SK-N-DZ (cell line): ENCODE data around the gene KRT24.
A peak's percentile ranks its signal among the peaks of the same experiment; 100 is the strongest.

Experiments
- DNase-seq: peaks from one replicate; pipeline ENCODE4 v3.0.0-alpha.2; 2015; ENCODE audit warnings: low spot score

The KRT24 gene

DNA sequence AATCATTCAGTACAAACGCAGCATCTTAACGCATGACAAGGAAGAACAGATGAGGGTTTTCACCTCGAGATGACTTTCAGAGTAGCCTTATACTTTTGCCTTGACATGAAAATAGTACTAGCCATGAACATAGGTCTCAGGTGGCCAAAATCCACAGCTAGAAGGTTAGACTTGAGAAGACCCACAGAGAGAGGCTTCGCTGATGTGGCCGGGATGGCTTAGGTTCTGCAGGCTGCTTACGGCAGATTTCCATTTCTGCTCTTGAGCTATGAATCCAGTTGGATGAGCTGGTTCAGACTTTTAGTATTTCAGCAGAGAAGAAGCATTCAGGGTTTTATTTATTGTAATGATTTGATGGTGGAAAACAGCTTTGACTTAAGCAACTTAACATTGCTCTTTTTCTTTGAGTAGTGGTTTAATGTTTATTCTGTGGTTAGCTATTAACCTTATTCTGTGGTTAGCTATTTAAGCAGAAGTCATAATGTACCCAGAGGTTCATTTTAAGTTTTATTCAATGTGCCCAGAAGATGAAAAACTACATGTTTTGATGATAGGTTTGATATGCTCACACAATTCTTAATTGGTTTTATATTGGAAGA lies 7.6 kb downstream of the KRT24 start:
- no peak for DNase-seq

- no peak for DNase-seq
Observed at GRCh38 chr17:40694584-40694983, 9.0 kb downstream of the KRT24 start.

DNA sequence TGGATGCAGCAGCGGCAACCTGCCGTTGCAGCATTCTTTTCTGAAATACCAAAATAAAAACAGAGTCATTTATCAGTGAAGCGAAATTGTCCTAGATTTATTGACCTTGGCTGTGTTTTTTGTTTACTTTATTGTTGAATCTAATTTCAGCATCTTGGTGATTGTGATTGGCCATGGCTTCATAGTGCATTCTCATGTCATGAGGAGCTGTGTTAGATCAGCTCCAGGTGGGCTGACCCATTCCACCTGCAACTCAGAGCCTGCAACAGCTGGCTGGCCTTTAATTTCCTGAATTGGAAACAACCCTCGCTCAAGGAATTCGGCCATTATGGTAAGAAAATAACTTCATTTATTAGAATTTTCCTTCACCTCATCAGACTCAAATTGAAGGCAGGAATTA lies 16.4 kb downstream of the KRT24 start:
- DNase-seq = no peak

GRCh38 chr17:40686192-40686591 lies 17.4 kb downstream of the KRT24 start:
- no peak for DNase-seq

DNA sequence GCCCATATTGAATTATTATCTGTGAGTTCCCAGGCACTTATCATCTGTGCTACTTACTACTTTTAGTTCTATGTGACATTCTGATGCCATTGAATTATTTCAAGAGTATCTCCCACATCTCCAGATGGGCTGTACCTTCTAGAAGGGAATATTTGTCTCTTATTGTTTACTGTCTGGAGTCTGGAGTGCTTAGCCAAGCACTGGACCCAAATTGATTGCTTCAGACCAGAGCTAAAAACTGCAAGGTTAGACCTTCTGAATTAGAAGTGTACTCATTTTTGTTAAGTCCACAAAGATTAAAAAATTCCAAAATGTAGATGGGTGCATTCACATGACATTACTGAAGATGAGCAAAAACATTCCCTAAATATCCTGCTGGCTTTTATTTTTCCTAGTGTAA lies 22.6 kb downstream of the KRT24 start:
- no peak for DNase-seq

GRCh38 chr17:40679523-40679907 lies 24.0 kb downstream of the KRT24 start:
- DNase-seq = no peak

- DNase-seq = no peak
Observed at GRCh38 chr17:40678902-40679522, 24.5 kb downstream of the KRT24 start.

DNA sequence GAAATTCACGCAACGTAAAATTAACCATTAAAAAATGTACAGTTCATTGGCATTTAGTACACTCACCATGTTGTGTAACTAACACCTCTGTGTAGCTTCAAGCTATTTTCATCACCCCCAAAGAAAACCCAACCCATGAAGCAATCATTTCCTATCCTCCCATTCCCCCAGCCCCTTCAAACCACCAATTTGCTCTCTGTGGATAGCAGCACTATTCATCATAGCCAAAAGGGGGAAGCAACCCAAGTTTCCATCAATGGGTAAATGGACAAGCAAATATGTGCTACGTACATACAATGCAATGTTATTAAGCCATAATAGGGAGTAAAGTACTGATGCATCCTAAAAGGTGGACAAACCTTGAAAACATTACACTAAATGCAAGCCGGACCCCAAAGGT lies 27.6 kb downstream of the KRT24 start:
- DNase-seq = no peak

DNA sequence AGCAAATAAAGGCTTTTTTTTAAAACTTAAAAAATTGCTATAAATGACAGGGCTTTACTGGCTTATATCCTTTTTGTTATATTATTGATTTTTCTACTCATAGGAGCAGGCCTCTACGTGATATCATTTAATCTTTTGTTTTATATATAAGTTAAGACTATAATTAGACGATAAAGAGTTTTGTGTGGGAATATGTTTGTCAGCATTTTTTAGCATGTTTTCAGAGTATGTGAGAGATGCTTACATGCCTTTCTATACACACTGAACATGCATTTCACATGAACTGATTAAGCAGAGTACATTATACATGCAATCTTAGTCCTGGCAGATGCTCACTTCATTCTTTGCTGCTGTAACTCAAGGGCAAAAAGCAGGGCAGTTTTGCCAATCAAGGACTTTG lies 30.9 kb downstream of the KRT24 start:
- no peak for DNase-seq

- no peak for DNase-seq
Observed at GRCh38 chr17:40671282-40671681, 32.3 kb downstream of the KRT24 start.

- no peak for DNase-seq
Observed at GRCh38 chr17:40666331-40666730, 37.2 kb downstream of the KRT24 start.

- DNase-seq = no peak
Observed at GRCh38 chr17:40664582-40665333, 38.8 kb downstream of the KRT24 start, which contains the start of gene KRT222. Gene KRT222 (minus strand): TSS chr17:40665177. CDS start chr17:40665099, 78 bp downstream.

- no peak for DNase-seq
Observed at GRCh38 chr17:40663252-40663651, 40.3 kb downstream of the KRT24 start.

- DNase-seq = no peak
Observed at GRCh38 chr17:40659911-40660310, 43.6 kb downstream of the KRT24 start.

DNA sequence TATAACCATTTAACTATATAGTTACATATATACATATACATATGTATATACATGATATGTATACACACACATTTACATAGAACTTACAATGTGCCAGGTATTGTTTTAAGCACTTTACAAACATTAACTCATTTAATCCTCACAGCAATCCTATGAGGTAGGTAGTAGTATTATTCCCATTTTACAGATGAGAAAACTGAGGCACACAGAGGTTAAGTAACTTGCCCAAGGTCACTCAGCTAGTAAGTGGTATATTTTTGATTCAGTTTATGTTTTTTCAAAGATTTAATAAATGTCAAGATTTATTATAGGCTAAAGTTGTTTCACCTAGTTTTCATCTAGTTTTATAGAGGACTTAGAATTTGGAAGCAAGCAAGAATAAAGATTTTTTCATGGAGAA lies 45.2 kb downstream of the KRT24 start:
- no peak for DNase-seq

GRCh38 chr17:40651939-40652338 lies 51.6 kb downstream of the KRT24 start:
- DNase-seq = no peak

- peak; percentile 33 for DNase-seq
Observed at GRCh38 chr17:40648384-40648968, 55.1 kb downstream of the KRT24 start.
